Measurements from ENCODE around the gene IGF1R. TPM values are rescaled to one million over a fixed set of nuclear protein-coding genes. Genes with fewer than 3 reads are reported as not detected.

Gene IGF1R
- total RNA-seq, 4 donors from 2014 or later = 87.8 to 173 (median 107) TPM

DNA sequence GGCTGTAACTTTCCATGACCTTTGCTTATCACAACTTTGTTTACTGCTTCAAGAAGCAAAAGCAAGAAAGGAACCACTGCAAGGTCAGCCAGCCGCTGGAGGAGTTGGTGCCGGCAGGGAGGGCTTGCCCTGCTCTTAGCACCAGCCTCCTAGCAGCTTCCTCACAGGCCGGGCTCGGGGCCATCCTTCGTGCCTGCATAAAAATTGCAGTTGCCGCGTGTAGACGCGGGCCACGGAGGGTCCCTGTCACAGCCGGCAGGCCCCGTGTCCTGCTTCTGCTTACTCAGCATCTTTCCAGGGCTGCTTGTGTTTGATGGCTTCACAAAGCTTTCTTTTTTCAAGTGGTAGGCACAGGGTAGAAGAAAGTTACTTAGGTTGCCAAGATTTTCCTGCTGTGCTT lies 274.8 kb downstream of the IGF1R start:
- peak in 1 of 2 donors; percentile 49 for DNase-seq (ENCODE audit: low spot score in 2 of 2)
- Histone ChIP-seq H3K27ac (peak overlapping the region; percentile 52), H3K27me3 (no peaks in the 10 kb centered on the region), H3K4me3 (no peak overlapping the region), H3K9me3 (no peaks in the 10 kb centered on the region), H3K4me1 (no peaks in the 10 kb centered on the region), H3K36me3 (peaks cover 62% of the 10 kb centered on the region)
- WGBS = 77% methylated on average over 11 of the region's 12 CpGs
- TF ChIP-seq POLR2A (IDR thresholded peaks at IDR 0.05) (no peak), EP300 (IDR thresholded peaks at IDR 0.05) (no peak), POLR2AphosphoS5 (IDR thresholded peaks at IDR 0.05) (no peak)
- TF ChIP-seq, protein P1, sequence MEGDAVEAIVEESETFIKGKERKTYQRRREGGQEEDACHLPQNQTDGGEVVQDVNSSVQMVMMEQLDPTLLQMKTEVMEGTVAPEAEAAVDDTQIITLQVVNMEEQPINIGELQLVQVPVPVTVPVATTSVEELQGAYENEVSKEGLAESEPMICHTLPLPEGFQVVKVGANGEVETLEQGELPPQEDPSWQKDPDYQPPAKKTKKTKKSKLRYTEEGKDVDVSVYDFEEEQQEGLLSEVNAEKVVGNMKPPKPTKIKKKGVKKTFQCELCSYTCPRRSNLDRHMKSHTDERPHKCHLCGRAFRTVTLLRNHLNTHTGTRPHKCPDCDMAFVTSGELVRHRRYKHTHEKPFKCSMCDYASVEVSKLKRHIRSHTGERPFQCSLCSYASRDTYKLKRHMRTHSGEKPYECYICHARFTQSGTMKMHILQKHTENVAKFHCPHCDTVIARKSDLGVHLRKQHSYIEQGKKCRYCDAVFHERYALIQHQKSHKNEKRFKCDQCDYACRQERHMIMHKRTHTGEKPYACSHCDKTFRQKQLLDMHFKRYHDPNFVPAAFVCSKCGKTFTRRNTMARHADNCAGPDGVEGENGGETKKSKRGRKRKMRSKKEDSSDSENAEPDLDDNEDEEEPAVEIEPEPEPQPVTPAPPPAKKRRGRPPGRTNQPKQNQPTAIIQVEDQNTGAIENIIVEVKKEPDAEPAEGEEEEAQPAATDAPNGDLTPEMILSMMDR (IDR thresholded peaks at IDR 0.05) = no peak

DNA sequence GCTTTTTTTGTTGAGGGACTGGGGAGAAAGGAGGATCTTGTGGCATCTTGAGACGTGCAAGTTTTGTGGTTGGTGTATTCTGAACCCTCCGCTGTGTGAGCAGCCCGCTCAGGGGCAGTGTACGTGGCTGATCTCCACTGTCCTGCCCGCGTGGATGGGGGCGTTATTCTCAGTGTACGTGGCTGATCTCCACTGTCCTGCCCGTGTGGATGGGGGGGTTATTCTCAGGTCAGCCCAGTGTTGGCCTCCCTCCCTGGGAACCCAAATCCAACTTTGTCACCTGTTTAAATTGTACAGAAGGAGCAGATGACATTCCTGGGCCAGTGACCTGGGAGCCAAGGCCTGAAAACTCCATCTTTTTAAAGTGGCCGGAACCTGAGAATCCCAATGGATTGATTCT lies 275.2 kb downstream of the IGF1R start:
- Histone ChIP-seq H3K27ac (peak overlapping the region; percentile 42), H3K9me3 (no peaks in the 10 kb centered on the region), H3K4me3 (no peak overlapping the region), H3K27me3 (no peaks in the 10 kb centered on the region), H3K36me3 (peaks cover 60% of the 10 kb centered on the region), H3K4me1 (no peaks in the 10 kb centered on the region)
- TF ChIP-seq EP300 (IDR thresholded peaks at IDR 0.05) = no peak
- TF ChIP-seq POLR2A (IDR thresholded peaks at IDR 0.05) = no peak
- TF ChIP-seq, protein P1 (IDR thresholded peaks at IDR 0.05) = no peak
- no peak for TF ChIP-seq POLR2AphosphoS5 (IDR thresholded peaks at IDR 0.05)
- 95% methylated on average over 3 of the region's 10 CpGs for WGBS
- DNase-seq (ENCODE audit: low spot score in 2 of 2) = peak in 1 of 2 donors; percentile 52

DNA sequence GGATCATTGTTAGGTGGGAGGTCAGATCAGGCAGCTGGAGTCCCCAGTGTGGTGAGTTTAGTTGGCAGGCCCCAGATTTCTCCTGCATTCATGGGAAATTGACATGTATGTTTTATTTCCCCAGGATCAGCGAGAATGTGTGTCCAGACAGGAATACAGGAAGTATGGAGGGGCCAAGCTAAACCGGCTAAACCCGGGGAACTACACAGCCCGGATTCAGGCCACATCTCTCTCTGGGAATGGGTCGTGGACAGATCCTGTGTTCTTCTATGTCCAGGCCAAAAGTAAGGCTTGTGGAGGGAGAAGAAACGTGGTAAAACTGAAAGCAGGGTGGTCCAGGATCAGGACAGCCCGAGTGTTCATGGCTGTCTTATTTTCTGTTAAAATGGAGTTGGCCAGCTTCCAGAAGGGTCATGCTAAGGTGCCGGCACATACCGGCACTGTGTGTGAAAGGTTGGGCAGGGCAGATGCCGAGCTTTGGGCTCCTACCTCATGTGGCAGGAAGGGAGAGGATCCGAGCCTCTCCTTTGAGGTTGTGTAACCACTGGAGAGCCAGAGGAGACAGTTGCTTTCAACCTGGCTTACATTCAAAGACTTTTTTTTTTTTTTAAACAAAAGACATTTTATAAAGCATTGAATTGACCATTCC lies 276.2 kb downstream of the IGF1R start:
- no peak overlapping the region for H3K4me3 ChIP-seq
- no peak for DNase-seq (ENCODE audit: low spot score in 2 of 2)
- H3K9me3 ChIP-seq = no peaks in the 10 kb centered on the region
- 79% methylated on average over 11 of the region's 11 CpGs for WGBS
- TF ChIP-seq POLR2AphosphoS5 (IDR thresholded peaks at IDR 0.05) = no peak
- no peak for TF ChIP-seq POLR2A (IDR thresholded peaks at IDR 0.05)
- no peak for TF ChIP-seq EP300 (IDR thresholded peaks at IDR 0.05)
- TF ChIP-seq, protein P1 (IDR thresholded peaks at IDR 0.05) = no peak
- H3K27ac ChIP-seq = peak overlapping the region; percentile 42
- H3K4me1 ChIP-seq = no peaks in the 10 kb centered on the region
- H3K27me3 ChIP-seq = no peaks in the 10 kb centered on the region
- H3K36me3 ChIP-seq = peaks cover 58% of the 10 kb centered on the region

DNA sequence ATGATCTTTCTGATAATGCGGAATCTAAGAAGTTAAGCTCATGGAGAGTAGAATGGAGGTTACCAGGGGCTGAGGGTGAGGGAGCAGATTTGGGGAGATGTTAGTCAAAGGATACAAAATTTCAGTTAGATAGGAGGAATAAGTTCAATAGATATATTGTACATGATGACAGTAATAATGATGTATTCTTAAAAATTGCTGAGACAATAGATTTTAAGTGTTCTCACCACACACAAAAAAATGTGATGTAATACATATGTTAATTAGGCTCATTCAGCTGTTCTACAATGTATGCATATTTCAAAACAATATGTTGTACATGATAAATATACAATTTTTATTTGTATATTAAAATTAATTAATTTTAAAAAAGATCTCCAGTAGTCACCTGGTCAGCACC lies 277.9 kb downstream of the IGF1R start:
- Histone ChIP-seq H3K27me3 (no peaks in the 10 kb centered on the region), H3K9me3 (no peaks in the 10 kb centered on the region), H3K27ac (no peak overlapping the region), H3K36me3 (peaks cover 71% of the 10 kb centered on the region), H3K4me3 (no peak overlapping the region), H3K4me1 (no peaks in the 10 kb centered on the region)
- WGBS = 97% methylated on average over 1 of the region's 1 CpG
- TF ChIP-seq POLR2AphosphoS5 (IDR thresholded peaks at IDR 0.05) (no peak), EP300 (IDR thresholded peaks at IDR 0.05) (no peak), POLR2A (IDR thresholded peaks at IDR 0.05) (no peak)
- TF ChIP-seq, protein P1 (IDR thresholded peaks at IDR 0.05) = no peak
- DNase-seq (ENCODE audit: low spot score in 2 of 2) = no peak

DNA sequence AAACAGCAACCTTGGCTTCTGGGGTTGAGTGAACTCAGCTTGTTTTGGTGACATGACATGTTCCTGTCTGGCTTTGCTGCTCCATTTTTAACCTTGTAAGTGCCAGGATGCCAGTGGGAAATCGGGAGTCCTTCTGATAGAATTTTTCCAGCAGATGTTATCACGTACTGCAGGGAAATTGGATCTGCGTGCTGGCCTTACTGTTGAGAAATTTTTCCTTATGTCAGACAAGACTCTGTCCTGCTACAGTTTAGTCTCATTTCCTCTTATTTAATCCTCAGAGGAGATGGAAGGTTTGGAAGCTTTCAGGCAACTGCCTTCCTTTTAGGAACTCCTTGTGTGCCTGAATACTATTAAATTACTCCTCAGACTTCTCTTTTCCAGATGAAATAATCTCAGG lies 278.7 kb downstream of the IGF1R start:
- TF ChIP-seq EP300 (IDR thresholded peaks at IDR 0.05) = no peak
- TF ChIP-seq, protein P1 (IDR thresholded peaks at IDR 0.05) = no peak
- TF ChIP-seq POLR2AphosphoS5 (IDR thresholded peaks at IDR 0.05) = no peak
- TF ChIP-seq POLR2A (IDR thresholded peaks at IDR 0.05) = no peak
- H3K36me3 ChIP-seq = peaks cover 70% of the 10 kb centered on the region
- H3K27ac ChIP-seq = no peak overlapping the region
- WGBS = 64% methylated on average over 3 of the region's 3 CpGs
- H3K4me1 ChIP-seq = no peaks in the 10 kb centered on the region
- no peak for DNase-seq (ENCODE audit: low spot score in 2 of 2)
- no peak overlapping the region for H3K4me3 ChIP-seq
- no peaks in the 10 kb centered on the region for H3K27me3 ChIP-seq
- H3K9me3 ChIP-seq = no peaks in the 10 kb centered on the region

Measured in suprapubic skin (tissue), 4 donors.